Activated CD4-positive, alpha-beta T cell treated with anti-CD3 and anti-CD28 coated beads, Interleukin-2, amount 50 U/mL, for 4 hours (primary cell): ENCODE results near the gene DESI1.
"Not testable (repeated sequence)": the region's sequence is repeated elsewhere in the genome, so short reads cannot be mapped to it uniquely, and the experiment has no call there.

Source experiments
- DNase-seq, 2 experiments: peaks; one replicate each; pipeline ENCODE4 v3.0.0-alpha.2; 2020

Gene DESI1

GRCh38 chr22:41620589-41621098 is at the start of gene DESI1:
Gene DESI1, minus strand, starts transcription at chr22:41621043. Its CDS starts 204 bp downstream, at chr22:41620839.
- DNase-seq = no peak

GRCh38 chr22:41668971-41669911 is 48.4 kb upstream of the DESI1 start:
- no peak for DNase-seq

- DNase-seq = no peak
Observed at GRCh38 chr22:41664951-41665350, 44.1 kb upstream of the DESI1 start.

- DNase-seq = no peak
Observed at GRCh38 chr22:41664490-41664889, 43.6 kb upstream of the DESI1 start.

- DNase-seq = not testable (repeated sequence)
Observed at GRCh38 chr22:41663594-41663993, 42.8 kb upstream of the DESI1 start.

- DNase-seq = no peak
Observed at GRCh38 chr22:41661713-41662112, 40.9 kb upstream of the DESI1 start.

GRCh38 chr22:41661088-41661487 is 40.2 kb upstream of the DESI1 start:
- no peak for DNase-seq

- no peak for DNase-seq
Observed at GRCh38 chr22:41660416-41660815, 39.6 kb upstream of the DESI1 start.

- DNase-seq = no peak
Observed at GRCh38 chr22:41659941-41660340, 39.1 kb upstream of the DESI1 start.

GRCh38 chr22:41658869-41659268 is 38.0 kb upstream of the DESI1 start:
- no peak for DNase-seq

GRCh38 chr22:41657709-41658108 is 36.9 kb upstream of the DESI1 start:
- DNase-seq = no peak

- no peak for DNase-seq
Observed at GRCh38 chr22:41656556-41656955, 35.7 kb upstream of the DESI1 start.

GRCh38 chr22:41654322-41654721 is 33.5 kb upstream of the DESI1 start:
- DNase-seq = no peak

GRCh38 chr22:41650821-41651220 is 30.0 kb upstream of the DESI1 start:
- DNase-seq = no peak

- no peak for DNase-seq
Observed at GRCh38 chr22:41650229-41650628, 29.4 kb upstream of the DESI1 start.

GRCh38 chr22:41648432-41648831 is 27.6 kb upstream of the DESI1 start:
- no peak for DNase-seq

GRCh38 chr22:41647771-41648170 is 26.9 kb upstream of the DESI1 start:
- no peak for DNase-seq

- DNase-seq = no peak
Observed at GRCh38 chr22:41642331-41643110, 21.7 kb upstream of the DESI1 start.

- DNase-seq = no peak
Observed at GRCh38 chr22:41641854-41642253, 21.0 kb upstream of the DESI1 start.

- no peak for DNase-seq
Observed at GRCh38 chr22:41638748-41639147, 17.9 kb upstream of the DESI1 start.

- no peak for DNase-seq
Observed at GRCh38 chr22:41638124-41638523, 17.3 kb upstream of the DESI1 start.

GRCh38 chr22:41637623-41638022 is 16.8 kb upstream of the DESI1 start:
- not testable (repeated sequence) for DNase-seq

- no peak for DNase-seq
Observed at GRCh38 chr22:41636467-41636866, 15.6 kb upstream of the DESI1 start.

- DNase-seq = not testable (repeated sequence)
Observed at GRCh38 chr22:41634610-41635009, 13.8 kb upstream of the DESI1 start.
